ENCODE measurements around the gene KRT3. TPM values are rescaled to one million over a fixed set of nuclear protein-coding genes. Genes with fewer than 3 reads are reported as not detected.

KRT3 gene
- total RNA-seq, 6 experiments from 2014 or later: not detected

DNA sequence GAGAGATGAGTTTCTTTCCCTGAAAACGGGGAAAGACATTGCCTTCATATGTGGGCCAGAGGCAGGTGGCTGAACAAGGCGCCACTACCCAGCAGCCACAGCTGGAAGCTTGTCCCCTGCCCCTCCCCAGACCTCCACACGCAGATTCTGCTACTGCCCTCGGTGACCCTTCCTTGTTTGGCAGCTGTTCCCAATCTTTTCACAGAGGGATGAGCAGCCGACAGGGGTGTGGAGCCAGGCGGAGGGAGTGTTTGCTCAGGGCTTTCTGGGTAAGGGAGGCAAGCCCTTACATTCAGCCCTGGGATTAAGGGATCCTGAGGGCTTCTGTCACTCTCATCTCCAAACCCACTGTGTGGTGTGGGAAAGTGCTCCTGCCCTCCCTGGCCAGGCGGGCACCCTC lies 22.5 kb upstream of the KRT3 start:
- no peak for ATAC-seq

DNA sequence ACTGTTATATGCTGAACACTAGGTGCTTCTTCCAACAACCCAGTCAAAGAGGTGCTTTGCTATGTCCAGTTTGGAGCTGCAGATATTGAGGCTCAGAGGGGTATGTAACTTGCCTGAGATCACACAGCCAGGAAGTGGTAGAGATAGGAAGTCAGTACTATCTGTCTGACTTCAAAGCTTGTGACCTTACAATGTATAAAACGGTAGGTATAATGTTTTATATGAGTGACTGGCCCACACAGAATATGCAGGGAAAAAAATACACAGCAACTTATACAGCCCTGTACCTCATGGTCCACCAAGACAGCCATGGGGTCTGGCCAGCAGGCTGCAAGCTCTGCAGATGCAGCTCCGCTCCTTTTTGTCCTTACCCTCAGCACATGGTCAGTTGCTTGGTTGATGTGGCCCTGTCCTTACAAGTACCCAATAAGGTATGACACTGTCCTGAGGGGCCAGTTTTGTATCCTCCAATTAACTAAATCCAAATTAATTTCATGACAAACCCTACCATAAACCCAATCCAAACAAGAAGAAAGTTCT lies 21.9 kb upstream of the KRT3 start:
- TF ChIP-seq POLR2A (IDR thresholded peaks at IDR 0.05) (no peak), CTCF (IDR thresholded peaks at IDR 0.05) (no peak)
- DNase-seq (no peak), ATAC-seq (no peak)
- Histone ChIP-seq H3K4me1 (no peaks in the 10 kb centered on the region), H3K36me3 (no peaks in the 10 kb centered on the region), H3K9me3 (no peaks in the 10 kb centered on the region), H3K4me3 (no peak overlapping the region), H3K27ac (no peak overlapping the region), H3K27me3 (no peaks in the 10 kb centered on the region)
- WGBS (ENCODE audit: insufficient coverage, low coverage, low lambda C conversion rate, missing lambda C conversion rate): 19% methylated on average over 1 of the region's 2 CpGs
- intact Hi-C loops (cut with DNase I): no loop called here

More for the DNA sequence above, 22.5 kb upstream of the KRT3 start:
- no peaks in the 10 kb centered on the region for H3K9me3 ChIP-seq
- H3K27ac ChIP-seq: no peak overlapping the region
- intact Hi-C loops (cut with DNase I): no loop called here
- H3K36me3 ChIP-seq: no peaks in the 10 kb centered on the region
- 13% methylated on average over 3 of the region's 7 CpGs for WGBS (ENCODE audit: insufficient coverage, low coverage, low lambda C conversion rate, missing lambda C conversion rate)
- H3K27me3 ChIP-seq: no peaks in the 10 kb centered on the region
- no peak overlapping the region for H3K4me3 ChIP-seq
- no peak for DNase-seq
- H3K4me1 ChIP-seq: no peaks in the 10 kb centered on the region
- no peak for TF ChIP-seq CTCF (IDR thresholded peaks at IDR 0.05)
- TF ChIP-seq POLR2A (IDR thresholded peaks at IDR 0.05): no peak

DNA sequence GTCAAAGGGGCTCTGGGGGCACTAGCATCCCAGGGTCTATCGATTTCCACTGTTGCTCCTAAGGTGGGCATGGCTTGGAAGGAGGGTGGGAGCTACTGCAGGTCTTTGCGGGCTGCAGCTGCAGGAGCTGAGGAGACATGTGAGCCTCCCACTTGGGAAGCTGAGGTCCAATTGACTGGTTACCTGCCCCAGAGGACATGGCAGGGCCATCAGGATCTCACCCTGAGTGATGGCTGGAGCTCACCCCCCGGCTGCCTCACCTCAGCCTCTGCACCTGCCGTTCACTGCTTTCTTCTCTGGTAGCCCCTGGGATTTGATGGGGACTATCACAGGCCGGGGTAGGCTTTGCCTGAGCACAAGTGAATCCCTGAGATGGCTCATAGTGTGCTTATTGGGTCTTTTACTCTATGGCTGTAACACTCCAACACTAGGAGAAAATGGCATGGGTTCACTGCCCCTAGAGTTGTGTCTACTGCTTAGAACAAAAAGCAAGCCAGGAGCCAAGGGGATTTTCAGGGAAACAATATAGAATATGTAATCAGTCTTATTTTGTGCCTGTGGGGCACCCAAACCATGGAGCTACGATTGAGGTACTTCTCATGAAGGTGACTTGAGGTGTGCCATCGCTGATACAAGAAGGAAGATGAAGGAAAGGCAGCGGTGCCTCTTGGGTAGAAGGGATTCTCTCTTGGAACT lies 21.2 kb upstream of the KRT3 start:
- intact Hi-C loops (cut with DNase I): no loop called here
- 72% methylated on average over 5 of the region's 8 CpGs for WGBS (ENCODE audit: insufficient coverage, low coverage, low lambda C conversion rate, missing lambda C conversion rate)

DNA sequence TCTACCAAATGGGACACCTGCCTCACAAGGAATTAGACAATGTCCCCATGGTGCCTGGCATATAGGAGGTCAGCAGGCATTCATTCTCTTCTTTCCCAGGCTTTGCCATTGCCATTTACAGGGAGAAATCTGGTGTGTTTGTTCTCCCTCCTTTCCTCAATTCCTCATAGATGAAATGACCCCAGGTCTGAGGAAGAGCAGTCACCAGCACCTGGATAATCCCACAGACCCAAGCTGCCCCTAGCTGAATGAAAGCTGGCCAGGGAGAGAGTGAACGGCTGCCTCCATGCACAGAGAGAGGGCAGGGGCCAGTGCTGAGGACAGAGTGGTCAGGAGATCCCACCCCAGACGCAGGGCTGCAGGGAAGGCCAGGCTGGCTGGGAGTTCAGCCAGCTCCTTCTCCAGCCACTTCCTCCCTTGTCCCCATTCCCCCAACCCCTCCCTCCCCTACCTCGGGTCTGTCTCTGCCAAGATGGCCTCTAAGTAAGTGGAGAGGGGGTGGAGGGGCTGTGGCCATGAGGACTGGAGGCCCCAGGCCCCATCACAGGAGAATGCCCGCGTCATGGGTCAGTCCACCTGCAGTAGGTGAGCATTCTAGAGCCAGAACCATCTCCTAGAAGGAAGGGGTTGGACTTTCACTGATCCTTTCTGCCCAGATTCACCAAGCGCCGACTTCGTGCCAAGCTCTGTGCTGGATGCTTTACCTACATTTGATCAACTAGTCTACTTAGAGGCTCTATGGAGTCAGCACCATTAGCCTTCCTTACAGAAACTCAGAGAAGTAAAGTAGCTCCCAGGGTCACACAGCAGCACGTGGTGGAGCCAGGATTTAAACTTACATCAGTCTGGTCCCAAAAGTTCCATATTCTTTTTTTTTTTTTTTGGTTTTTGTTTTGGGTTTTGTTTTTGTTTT lies 20.0 kb upstream of the KRT3 start:
- intact Hi-C loops (cut with DNase I): no loop called here
- TF ChIP-seq CTCF (IDR thresholded peaks at IDR 0.05): no peak
- TF ChIP-seq POLR2A (IDR thresholded peaks at IDR 0.05): no peak
- Histone ChIP-seq H3K4me1 (no peaks in the 10 kb centered on the region), H3K4me3 (no peak overlapping the region), H3K27ac (no peak overlapping the region), H3K9me3 (no peaks in the 10 kb centered on the region), H3K27me3 (no peaks in the 10 kb centered on the region), H3K36me3 (no peaks in the 10 kb centered on the region)
- ATAC-seq (no peak), DNase-seq (no peak)
- 75% methylated on average over 1 of the region's 9 CpGs for WGBS (ENCODE audit: insufficient coverage, low coverage, low lambda C conversion rate, missing lambda C conversion rate)

More for the DNA sequence above, 21.2 kb upstream of the KRT3 start:
- H3K36me3 ChIP-seq: no peaks in the 10 kb centered on the region
- no peak for DNase-seq
- no peak overlapping the region for H3K27ac ChIP-seq
- H3K4me1 ChIP-seq: no peaks in the 10 kb centered on the region
- no peaks in the 10 kb centered on the region for H3K27me3 ChIP-seq
- no peaks in the 10 kb centered on the region for H3K9me3 ChIP-seq
- no peak for ATAC-seq
- H3K4me3 ChIP-seq: no peak overlapping the region
- TF ChIP-seq CTCF (IDR thresholded peaks at IDR 0.05) (no peak), POLR2A (IDR thresholded peaks at IDR 0.05) (no peak)
